Mesothelial cell of epicardium (in vitro differentiated cells): ENCODE data around the gene ARL6IP1. TPM values are rescaled to one million over a fixed set of nuclear protein-coding genes. Genes with fewer than 3 reads are reported as not detected.
A peak's percentile ranks its signal among the peaks of the same experiment; 100 is the strongest.
"Not testable (repeated sequence)": the region's sequence is repeated elsewhere in the genome, so short reads cannot be mapped to it uniquely, and the experiment has no call there.

Experiments
- DNase-seq, 2 experiments: peaks; one replicate each; pipeline ENCODE4 v3.0.0; 2021; ENCODE audit warnings: low spot score in 2 of 2; ENCODE audit not compliant: unreplicated experiment in 2 of 2
- H3K27ac Mint-ChIP-seq: 2 replicates; pipeline ENCODE4 v1.8.0; 2021; ENCODE audit warnings: mixed read lengths
- H3K27me3 Mint-ChIP-seq: 2 replicates; pipeline ENCODE4 v1.8.0; 2021; ENCODE audit warnings: low read depth, mixed read lengths
- H3K36me3 Mint-ChIP-seq: 2 replicates; pipeline ENCODE4 v1.8.0; 2021; ENCODE audit warnings: mixed read lengths
- H3K4me1 Mint-ChIP-seq: 2 replicates; pipeline ENCODE4 v1.8.0; 2021; ENCODE audit warnings: mixed read lengths
- H3K4me3 Mint-ChIP-seq: 2 replicates; pipeline ENCODE4 v1.8.0; 2021; ENCODE audit warnings: mild to moderate bottlenecking, moderate library complexity, mixed read lengths
- H3K9me3 Mint-ChIP-seq: 2 replicates; pipeline ENCODE4 v1.8.0; 2021; ENCODE audit warnings: mixed read lengths
- total RNA-seq: library from RNA; stranded (reverse); gene quantifications from 3 replicates; pipeline ENCODE4 v1.2.1, GENCODE V29; 2021
- TF ChIP-seq, protein P1 (sequence below): fragments of 200-600 bp; sonication (generic); IDR thresholded peaks from one replicate; pipeline ENCODE4 v1.5.0; 2021; ENCODE audit warnings: antibody characterized with exemption; ENCODE audit not compliant: unreplicated experiment

The ARL6IP1 gene
- total RNA-seq, 1 donor from 2014 or later = 130 TPM

DNA sequence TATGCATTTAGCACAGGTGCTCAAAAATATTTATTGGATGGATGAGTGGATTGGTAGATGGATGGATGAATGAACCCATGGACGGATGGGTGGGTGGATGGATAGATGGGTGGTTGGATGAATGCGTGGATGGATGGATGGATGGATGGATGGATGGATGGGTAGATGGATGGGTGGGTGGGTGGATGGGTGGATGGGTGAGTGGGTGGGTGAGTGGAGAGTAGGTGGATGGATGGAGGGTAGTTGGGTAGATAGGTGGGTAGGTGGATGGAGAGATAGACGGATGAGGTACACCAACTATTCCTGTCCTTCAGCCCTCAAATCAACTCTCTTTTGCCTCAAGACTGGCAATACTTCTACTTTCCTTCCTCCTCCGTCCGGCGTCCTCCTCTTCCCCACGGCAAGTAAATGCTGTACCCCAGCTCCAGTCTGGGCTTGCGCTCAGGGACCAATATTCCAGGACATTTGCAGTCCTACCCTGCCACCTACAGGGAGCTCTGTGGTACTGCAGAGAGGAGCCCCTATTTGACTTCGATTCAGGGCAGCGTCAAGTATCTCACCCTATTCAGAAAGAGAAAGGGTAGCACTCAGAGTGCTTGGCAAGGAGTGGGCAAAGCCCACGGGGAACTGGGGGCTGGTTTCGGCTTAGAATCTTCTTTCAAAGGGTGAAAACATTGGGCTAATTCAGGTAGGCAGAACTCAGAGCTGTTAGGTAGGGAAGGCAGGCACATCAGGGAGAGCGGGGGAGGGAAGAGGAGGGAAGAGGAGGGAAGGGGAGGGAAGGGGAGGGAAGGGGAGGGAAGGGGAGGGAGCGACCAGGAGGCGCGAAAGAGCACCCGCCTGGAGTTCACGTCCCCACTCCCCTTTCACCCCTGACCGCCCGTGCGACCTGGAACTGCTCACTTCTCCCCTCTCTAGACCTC is 41.5 kb downstream of the ARL6IP1 start:
- peak in 1 of 2 experiments; percentile 53 for DNase-seq
- not testable (repeated sequence) for H3K4me3 Mint-ChIP-seq, H3K9me3 Mint-ChIP-seq, H3K4me1 Mint-ChIP-seq, H3K27me3 Mint-ChIP-seq, H3K27ac Mint-ChIP-seq, H3K36me3 Mint-ChIP-seq
- TF ChIP-seq, protein P1, sequence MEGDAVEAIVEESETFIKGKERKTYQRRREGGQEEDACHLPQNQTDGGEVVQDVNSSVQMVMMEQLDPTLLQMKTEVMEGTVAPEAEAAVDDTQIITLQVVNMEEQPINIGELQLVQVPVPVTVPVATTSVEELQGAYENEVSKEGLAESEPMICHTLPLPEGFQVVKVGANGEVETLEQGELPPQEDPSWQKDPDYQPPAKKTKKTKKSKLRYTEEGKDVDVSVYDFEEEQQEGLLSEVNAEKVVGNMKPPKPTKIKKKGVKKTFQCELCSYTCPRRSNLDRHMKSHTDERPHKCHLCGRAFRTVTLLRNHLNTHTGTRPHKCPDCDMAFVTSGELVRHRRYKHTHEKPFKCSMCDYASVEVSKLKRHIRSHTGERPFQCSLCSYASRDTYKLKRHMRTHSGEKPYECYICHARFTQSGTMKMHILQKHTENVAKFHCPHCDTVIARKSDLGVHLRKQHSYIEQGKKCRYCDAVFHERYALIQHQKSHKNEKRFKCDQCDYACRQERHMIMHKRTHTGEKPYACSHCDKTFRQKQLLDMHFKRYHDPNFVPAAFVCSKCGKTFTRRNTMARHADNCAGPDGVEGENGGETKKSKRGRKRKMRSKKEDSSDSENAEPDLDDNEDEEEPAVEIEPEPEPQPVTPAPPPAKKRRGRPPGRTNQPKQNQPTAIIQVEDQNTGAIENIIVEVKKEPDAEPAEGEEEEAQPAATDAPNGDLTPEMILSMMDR = peak; percentile 74

DNA sequence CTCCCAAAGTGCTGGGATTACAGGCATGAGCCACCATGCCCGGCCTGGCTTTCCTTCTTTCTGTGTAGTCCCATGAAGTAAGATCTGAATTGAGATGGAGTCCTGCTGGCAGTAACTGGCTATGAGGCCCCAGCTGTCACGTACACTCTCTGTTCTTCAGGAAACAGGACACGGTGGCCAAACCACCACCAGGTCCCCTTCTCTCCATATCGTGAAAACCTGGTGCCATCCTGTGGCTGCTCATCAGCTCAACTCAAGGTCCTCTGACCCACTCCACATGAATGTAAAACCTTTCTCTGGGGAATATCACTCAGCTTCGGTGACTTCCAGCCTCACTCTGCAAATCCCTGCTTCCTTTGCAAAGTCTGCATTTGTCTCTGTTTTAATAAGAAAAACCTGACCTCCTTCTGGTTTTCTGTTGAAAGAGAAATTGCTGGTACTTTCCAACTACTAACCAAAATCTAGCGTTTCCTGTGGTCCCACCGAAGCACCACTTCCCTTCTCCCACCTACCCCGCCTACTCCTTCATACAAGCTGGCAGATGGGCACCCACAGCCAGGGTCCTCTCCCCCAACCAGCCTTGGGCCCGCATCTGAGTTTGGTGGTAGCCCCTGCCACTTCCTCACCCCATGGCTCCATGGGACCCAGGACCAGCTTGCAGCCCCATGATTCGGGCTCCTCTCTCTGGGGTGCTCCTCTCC is 43.2 kb downstream of the ARL6IP1 start:
- not testable (repeated sequence) for H3K27me3 Mint-ChIP-seq, H3K4me3 Mint-ChIP-seq, DNase-seq, H3K9me3 Mint-ChIP-seq, H3K36me3 Mint-ChIP-seq, H3K27ac Mint-ChIP-seq, H3K4me1 Mint-ChIP-seq

DNA sequence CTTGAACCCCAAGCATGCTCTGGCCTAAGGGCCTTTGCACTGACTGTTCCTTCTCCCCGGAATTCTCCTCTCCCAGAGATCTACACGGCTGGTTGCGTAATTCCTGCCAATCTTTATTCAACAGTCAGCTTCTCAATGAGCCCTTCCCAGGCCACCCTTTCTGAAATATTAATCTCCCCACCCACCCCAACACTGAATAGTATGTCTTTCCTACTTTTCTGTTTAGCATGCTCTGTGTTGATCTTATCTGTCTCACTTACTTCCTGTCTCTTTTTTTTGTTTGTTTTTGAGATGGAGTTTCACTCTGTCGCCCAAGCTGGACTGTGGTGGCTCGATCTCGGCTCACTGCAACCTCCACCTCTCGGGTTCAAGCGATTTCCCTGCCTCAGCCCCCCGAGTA is 44.7 kb downstream of the ARL6IP1 start:
- peaks cover 10% of the 10 kb centered on the region for H3K27me3 Mint-ChIP-seq
- not testable (repeated sequence) for H3K4me3 Mint-ChIP-seq, H3K9me3 Mint-ChIP-seq, H3K27ac Mint-ChIP-seq, H3K4me1 Mint-ChIP-seq, H3K36me3 Mint-ChIP-seq, DNase-seq

DNA sequence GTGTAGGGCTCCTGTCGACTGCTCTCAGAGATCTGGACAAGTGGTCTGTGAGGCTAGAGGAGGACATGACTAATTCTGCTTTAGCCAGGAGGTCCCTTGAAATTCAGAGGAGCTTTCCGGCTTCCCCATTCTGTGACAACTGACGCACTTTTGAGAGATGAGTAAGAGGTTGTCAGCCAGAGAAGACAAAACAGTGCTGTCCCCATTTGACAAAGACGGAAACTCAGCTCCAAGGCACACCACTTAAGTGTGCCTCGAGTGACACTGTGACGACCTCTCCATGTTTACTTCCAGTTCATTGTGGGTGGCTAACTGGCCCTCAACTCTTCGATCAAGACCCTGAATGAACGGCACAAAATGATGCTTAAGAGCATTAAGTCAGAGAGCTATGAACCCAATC is 58.5 kb downstream of the ARL6IP1 start:
- H3K36me3 Mint-ChIP-seq, DNase-seq, H3K4me1 Mint-ChIP-seq, H3K27me3 Mint-ChIP-seq, H3K4me3 Mint-ChIP-seq, H3K9me3 Mint-ChIP-seq, H3K27ac Mint-ChIP-seq: not testable (repeated sequence)

Other genes with a start within 250 kb of the ARL6IP1 start
- 73.8 to 80.3 TPM (median 74.4 TPM) in 3 replicates for gene NOMO2, start 239.5 kb downstream of the ARL6IP1 start, total RNA-seq
- 1,664 to 1,782 TPM (median 1,739 TPM) in 3 replicates for gene RPS15A, start 11.2 kb downstream of the ARL6IP1 start, total RNA-seq
- gene SMG1, start 124.9 kb upstream of the ARL6IP1 start, total RNA-seq = 96.2 to 117 TPM (median 99.3 TPM) in 3 replicates
- 1.6 to 1.9 TPM (median 1.6 TPM) in 3 replicates for gene TMC7, start 182.4 kb upstream of the ARL6IP1 start, total RNA-seq